AG08396 (cell line): ENCODE results near the gene PADI3.
"Not testable (repeated sequence)": the region's sequence is repeated elsewhere in the genome, so short reads cannot be mapped to it uniquely, and the experiment has no call there.

Source experiments
- DNase-seq: peaks from one replicate; pipeline ENCODE4 v3.0.0; 2012; ENCODE audit warnings: low spot score, mixed read lengths

Gene PADI3

GRCh38 chr1:17241011-17241779, 7.7 kb upstream of the PADI3 start:
- not testable (repeated sequence) for DNase-seq

DNA sequence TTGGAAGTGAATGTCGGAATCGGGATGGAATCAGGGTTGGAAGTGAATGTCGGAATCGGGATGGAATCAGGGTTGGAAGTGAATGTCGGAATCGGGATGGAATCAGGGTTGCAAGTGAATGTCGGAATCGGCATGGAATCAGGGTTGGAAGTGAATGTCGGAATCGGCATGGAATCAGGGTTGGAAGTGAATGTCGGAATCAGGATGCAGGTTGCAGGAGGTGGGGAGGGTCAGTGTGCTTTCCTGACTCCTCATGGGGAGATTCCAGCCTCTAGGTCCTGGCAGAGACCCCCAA, 7.2 kb upstream of the PADI3 start:
- not testable (repeated sequence) for DNase-seq

DNA sequence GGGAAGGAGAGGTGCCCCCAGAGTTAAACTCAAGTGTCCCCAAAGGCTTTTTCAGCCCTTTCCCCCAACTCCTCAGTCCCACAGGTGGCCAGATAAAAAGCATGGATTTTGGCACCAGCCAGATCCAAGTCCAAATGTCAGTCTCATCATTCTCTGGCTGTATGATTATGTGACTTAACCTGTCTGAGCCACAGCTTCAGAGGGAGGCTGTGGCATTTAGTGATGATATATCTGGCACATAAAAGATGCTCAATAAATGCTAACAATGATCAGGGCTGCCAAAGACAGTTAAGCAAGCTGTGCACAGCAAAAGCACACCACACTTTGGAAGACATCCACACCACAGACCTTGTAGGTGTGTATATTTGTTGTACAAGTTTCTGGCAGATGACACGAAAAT, 5.6 kb upstream of the PADI3 start:
- no peak for DNase-seq

GRCh38 chr1:17244821-17245740, 3.8 kb upstream of the PADI3 start:
- DNase-seq, result no peak

DNA sequence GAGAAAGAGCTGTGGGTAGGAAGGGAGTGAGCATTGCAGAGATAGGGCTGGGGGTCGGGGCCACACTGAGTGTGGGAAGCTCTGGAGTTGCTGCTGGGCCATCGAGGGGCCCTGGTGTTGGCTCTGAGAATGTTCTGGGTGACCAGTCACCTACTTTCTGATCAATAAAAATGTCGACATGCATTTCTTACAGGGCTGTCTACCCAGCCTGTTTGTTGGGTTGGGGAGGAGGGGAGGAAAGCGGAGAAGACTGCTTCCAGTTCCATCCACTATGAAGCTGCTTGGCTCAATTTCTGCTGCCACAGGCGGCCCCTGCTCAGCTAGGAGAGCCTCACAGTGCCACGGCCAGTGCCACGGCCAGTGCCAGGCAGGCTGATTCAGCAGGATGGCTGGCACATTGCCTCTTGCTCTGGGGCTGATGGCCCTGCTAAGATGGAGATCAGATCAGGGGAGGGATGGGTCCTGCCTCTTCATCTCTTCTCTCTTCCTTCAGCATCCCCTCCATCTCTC, 3.0 kb upstream of the PADI3 start:
- DNase-seq, result no peak

GRCh38 chr1:17246971-17247370, 1.9 kb upstream of the PADI3 start:
- no peak for DNase-seq

- DNase-seq, result no peak
These were observed 1.7 kb downstream of the PADI3 start for GRCh38 chr1:17250601-17251000.

DNA sequence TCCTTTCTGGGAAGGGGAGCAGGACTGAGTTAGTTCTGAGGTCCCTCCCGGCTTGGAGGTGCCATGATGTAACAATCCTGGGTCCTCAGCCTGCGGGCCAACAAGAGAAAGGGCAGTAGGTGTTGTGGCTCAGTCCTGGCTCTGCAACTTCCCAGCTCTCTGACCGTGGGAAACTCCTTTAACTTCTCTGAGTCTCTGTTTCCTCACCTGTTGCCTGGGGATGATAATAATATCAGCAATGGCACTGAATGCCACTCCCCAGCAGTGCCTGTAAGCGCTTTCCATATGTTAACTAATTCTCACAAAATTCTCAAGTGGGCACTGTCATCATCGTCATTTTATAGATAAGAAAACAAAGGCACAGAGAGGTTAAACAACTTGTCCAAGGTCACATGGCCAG, 2.3 kb downstream of the PADI3 start:
- DNase-seq, result no peak

GRCh38 chr1:17251701-17252376, 2.9 kb downstream of the PADI3 start:
- DNase-seq, result peak; percentile 51

DNA sequence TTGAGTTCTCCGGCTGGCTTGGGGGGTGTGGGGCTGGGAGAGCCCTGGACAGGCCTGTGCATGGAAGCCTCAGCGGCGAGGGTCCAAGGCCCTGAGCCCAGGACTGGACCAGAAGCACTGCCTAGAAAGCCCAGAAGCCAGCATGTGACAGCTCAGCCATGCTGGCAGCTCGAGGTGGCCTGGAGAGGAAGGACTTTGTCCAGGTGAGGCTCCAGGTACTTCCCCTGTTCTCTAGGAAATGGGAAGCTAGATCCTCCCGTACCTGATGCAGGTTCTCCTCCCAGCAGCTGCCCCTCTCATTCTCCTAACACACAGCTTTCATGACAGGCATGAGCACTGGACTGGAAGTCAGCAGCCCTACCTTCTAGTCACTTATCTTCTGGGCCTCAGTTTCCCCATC, 6.4 kb downstream of the PADI3 start:
- DNase-seq, result no peak

DNA sequence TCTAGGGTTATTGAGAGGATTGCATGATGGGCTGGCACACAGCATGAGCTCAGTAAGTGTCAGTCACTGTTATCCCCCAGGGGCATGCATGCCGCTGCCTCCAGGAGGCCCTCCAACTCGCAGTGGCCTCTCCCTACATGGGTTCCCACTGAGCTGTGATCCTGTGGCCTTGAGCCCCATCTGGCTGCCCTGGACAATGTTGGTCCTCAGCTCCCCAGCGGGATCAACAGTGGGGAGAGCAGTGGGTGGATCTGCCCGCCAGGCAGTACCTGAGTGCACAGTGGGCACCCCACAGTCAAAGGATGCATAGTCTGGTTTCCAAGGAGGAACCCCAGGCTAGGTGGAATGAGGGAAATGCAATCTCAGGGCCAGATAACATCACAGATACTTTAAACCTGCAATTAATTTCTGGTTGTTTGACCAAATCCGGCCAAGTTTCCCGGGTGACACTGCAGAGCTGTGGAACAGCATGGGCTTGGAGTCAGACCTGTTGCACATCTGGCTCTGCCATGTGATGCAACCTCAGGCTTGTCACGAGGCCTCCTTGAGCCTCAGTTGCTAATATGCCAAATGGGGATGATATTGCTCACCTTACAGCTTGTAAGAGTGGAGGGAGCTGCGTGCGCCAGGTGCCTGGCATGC, 9.3 kb downstream of the PADI3 start:
- no peak for DNase-seq

DNA sequence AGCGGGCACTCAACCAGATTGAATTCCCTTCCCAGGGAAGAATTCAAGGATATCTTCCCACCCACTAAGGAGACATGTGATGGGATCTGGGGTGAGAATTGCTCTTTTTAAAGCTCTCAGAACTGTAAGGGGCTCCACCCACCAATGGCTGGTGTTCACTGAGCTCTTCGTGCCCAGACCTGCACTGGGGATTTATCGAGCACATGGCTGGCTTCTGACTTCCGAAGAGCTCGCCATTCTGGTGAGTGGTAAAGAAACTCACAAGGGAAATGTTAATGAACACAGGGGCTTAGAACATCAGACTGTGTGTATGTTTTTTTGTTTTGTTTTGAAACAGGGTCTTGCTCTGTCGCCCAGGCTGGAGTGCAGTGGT, 9.8 kb downstream of the PADI3 start:
- DNase-seq, result no peak

DNA sequence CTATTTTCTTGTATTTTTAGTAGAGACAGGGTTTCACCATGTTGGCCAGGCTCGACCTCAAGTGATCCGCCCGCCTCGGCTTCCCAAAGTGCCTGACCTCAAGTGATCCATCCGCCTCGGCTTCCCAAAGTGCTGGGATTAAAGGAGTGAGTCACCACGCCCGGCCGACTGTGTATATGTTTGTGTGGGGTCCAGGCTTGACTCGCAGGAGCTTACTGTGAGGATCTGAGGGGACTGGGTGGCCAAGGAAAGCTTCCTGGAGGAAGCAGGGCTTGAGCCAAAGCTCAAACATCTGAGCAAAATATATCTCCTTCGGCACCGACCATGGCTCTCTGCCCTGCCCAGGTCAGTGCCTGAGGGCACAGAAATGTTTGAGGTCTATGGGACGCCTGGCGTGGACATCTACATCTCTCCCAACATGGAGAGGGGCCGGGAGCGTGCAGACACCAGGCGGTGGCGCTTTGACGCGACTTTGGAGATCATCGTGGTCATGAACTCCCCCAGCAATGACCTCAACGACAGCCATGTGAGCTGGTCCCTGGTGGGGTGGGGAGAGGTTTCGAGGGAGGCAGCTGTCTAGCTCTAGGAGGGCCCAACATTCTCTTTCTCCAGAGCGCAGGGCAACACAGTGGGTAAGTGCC, 10.5 kb downstream of the PADI3 start:
- no peak for DNase-seq

DNA sequence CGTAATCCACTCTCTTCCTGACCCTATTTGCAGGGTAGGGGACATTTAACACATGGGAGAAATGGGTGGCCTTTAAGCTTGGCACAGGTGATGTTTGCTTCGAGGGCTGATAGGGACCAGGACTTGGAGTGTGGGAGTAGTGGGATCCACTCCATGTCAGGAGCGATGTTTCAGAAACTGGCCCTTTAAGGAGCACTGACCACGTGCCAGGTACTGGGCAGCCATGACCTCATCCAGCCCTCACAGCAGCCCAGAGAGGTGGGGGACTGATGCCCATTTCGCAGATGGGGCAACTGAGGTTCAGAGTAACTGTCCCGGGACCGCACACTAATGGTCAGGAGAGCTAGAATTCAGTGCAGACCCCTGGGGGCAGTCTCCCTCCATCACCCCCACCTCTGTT, 11.4 kb downstream of the PADI3 start:
- no peak for DNase-seq

GRCh38 chr1:17260738-17261137, 11.8 kb downstream of the PADI3 start:
- no peak for DNase-seq

DNA sequence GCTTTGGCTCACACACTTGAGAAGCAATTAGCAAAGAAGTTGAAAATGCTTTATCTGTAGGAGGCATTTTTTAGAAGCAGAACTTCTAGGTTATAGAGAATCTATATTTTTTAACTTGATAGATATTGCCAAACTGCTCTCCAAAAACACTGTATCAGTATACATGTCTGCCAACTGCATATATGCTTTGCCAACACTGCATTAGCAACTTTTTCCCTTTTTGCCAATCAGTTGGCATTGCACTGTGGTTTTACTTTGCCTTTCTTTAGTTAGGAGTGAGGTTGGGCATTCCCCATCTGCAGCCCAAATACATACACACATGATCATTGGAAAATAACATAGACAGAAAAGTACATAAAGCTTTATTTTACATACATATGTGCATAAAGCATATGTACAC, 15.0 kb downstream of the PADI3 start:
- no peak for DNase-seq

GRCh38 chr1:17264470-17264869, 15.6 kb downstream of the PADI3 start:
- DNase-seq, result no peak

- peak; percentile 29 for DNase-seq
These were observed 16.3 kb downstream of the PADI3 start for GRCh38 chr1:17265162-17265561.

DNA sequence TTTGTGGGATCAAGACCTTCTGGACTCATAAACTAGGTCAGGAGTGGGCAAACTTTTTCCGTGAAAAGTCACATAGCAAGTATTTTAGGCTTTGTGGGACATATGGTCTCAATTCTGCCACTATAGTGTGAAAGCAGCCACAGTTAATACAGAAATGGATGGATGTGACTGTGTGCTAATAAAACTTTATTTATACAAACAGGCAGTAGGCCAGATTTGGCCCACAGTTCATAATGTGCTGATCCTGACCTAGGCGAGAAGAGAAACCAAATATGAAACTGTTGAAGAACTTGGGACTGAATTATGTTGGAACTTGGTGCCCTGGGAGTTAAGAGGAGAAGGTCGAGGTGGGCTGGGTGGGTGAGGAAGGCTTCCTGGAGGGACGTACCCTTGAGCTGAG, 17.1 kb downstream of the PADI3 start:
- DNase-seq, result no peak

DNA sequence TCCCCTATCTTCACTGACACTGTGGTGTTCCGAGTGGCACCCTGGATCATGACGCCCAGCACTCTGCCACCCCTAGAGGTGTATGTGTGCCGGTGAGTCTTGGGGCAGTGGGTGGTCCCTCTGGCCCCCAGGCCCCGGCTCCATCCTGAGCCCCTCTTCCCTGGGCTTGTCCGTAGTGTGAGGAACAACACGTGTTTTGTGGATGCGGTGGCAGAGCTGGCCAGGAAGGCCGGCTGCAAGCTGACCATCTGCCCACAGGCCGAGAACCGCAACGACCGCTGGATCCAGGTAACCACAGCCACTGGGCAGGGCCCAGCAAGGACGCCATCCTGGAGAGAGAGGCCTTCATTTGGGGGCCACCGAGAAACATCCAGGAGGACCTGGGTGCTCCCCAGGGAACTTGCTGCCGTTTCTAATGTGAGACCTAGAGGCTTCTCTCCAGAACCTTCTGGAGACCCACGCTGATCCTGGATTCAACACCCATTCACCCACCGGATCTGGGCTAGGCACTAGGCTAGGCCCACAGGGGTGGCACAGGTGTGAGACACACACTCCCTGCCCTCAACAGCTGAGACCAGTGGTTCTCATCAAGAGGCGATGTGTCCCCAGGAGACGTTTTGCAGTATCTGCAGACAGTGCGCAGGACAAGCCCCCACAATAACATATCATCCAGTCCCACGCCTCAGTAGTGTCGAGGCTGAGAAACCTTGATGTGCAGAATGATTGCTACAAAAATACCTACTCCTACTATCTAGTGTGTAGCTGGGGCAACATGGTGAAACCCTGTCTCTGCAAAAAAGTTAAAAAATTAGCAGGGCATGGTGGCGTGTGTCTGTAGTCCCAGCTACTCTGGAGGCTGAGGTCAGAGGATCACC, 22.2 kb downstream of the PADI3 start:
- DNase-seq, result no peak

GRCh38 chr1:17272066-17272465, 23.2 kb downstream of the PADI3 start:
- no peak for DNase-seq
